Measurements from ENCODE around the gene TSC1.

DNA sequence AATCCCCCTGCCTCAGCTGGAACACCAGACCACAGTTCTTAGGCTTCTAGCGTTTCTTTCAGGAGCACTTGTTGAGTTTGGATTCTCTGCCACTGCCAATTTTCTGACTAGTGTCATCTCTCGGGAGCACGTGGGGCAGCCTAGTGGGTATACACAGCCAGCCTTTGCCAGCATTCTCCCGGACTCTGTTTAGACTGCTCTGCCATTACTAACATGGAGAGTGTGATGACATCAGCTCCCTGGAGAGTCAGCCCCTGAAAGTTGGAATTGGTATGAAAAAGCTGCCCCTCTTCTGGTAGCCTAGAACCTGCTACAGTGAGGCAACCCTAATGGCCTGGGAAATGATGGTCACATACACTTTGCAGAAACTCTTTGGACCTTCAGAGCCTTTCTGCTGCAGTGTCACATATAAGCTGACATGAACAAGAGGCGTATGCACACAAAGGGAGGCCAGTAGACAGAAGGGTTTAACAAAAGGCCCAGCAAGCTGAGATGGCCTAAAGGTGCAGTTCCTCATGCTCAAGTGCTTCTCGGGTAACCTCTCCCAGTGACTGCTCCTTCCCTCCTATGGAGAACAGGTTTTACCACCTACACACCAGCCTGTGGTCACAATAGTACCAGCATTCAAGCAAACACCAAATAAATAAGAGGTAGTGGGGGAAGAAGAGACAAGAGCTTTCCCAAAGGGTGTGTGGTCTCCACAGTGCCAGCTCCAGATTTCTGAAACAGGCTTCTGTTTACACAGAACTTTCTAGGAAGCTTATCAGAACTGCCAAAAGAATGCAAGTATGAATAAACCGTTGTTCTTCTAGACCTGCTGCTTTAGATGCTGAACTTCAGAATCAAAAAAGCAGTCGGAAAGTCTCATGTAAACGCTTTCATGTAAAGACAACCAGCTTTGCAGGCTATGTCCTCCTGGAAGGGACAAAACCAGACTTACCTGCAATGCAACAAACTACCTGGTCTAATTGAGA is 49.3 kb downstream of the TSC1 start:
- TF ChIP-seq, protein P1, sequence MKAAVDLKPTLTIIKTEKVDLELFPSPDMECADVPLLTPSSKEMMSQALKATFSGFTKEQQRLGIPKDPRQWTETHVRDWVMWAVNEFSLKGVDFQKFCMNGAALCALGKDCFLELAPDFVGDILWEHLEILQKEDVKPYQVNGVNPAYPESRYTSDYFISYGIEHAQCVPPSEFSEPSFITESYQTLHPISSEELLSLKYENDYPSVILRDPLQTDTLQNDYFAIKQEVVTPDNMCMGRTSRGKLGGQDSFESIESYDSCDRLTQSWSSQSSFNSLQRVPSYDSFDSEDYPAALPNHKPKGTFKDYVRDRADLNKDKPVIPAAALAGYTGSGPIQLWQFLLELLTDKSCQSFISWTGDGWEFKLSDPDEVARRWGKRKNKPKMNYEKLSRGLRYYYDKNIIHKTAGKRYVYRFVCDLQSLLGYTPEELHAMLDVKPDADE (IDR thresholded peaks at IDR 0.05), result no peak
- TF ChIP-seq, protein P2, sequence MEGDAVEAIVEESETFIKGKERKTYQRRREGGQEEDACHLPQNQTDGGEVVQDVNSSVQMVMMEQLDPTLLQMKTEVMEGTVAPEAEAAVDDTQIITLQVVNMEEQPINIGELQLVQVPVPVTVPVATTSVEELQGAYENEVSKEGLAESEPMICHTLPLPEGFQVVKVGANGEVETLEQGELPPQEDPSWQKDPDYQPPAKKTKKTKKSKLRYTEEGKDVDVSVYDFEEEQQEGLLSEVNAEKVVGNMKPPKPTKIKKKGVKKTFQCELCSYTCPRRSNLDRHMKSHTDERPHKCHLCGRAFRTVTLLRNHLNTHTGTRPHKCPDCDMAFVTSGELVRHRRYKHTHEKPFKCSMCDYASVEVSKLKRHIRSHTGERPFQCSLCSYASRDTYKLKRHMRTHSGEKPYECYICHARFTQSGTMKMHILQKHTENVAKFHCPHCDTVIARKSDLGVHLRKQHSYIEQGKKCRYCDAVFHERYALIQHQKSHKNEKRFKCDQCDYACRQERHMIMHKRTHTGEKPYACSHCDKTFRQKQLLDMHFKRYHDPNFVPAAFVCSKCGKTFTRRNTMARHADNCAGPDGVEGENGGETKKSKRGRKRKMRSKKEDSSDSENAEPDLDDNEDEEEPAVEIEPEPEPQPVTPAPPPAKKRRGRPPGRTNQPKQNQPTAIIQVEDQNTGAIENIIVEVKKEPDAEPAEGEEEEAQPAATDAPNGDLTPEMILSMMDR (conservative IDR thresholded peaks at IDR 0.05; ENCODE audit: low read depth in 2 of 2), result no peak
- TF ChIP-seq POLR2AphosphoS5 (IDR thresholded peaks at IDR 0.05; ENCODE audit: low read depth), result no peak
- TF ChIP-seq EZH2 (IDR thresholded peaks at IDR 0.05; ENCODE audit: low read depth, unreplicated experiment), result no peak
- TF ChIP-seq CREB1 (CRISPR knock-in tag; IDR thresholded peaks at IDR 0.05; ENCODE audit: low read depth), result no peak
- TF ChIP-seq ZNF114 (CRISPR knock-in tag; IDR thresholded peaks at IDR 0.05), result no peak

Measured in GM23338 (cell line).